ENCODE data around the gene TSSK2. TPM values are rescaled to one million over a fixed set of nuclear protein-coding genes. Genes with fewer than 3 reads are reported as not detected.

Gene TSSK2
- total and polyA plus RNA-seq, 2 of the 8 experiments (the other 6 are each of a cell fraction or from before 2014, with no cell fraction given) = not detected

DNA sequence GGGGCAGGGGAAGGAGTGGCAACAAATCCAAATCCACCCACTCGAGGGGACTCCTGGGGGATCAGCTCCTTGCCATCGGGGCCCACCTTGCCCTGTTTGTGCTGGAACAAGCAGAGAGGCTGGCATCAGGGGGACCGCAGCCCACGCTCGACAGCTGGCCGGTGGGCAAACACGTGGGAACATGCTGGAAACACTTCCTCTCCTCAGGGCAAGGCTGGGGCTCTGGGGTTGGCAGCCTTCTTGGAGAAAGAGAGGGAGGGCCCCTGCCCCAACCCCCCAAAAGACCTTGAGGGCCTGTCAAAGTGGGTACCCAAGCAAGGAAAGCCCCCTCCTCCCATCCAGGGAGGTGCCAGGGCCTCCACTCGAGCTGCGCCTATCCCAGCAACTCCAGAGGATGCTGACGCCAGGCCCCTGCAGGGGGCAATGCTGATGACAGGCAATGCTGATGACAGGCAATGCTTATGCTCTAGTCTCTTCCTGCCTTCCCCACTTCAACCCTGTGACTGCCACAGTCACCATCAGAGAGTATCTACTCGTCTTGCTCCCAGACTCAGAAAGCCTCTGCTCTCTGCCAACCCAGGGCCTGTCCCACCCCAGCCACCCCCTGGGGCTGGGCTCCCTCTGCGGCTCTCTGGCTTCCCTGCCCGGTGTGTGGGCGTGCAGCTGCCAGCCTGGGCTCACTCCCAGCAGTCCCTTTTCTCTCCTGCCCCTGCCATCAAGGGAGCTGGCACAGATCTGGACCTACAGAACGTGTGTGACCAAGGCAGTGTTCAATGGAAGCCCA, 7.3 kb downstream of the TSSK2 start:
- H3K56ac ChIP-seq (replicated peaks; ENCODE audit: insufficient read length, low read depth, low read length) = no peak overlapping the region
- no peak overlapping the region for H2AK5ac ChIP-seq (ENCODE audit: low read depth, low read length)
- no peak overlapping the region for H3K27ac ChIP-seq (ENCODE audit: low read depth, low read length)
- H3K9ac ChIP-seq (replicated peaks in 1 of 4; ENCODE audit: extremely low read depth in 1 of 4, low read depth in 3 of 4, low read length in 3 of 4) = no peak overlapping the region
- H4K20me1 ChIP-seq (replicated peaks in 1 of 2; ENCODE audit: control insufficient read depth in 1 of 2, insufficient read depth in 2 of 2, low read length in 2 of 2) = peaks cover 2 to 3% of the 10 kb centered on the region in 2 experiments
- H3K9me3 ChIP-seq (ENCODE audit: insufficient read depth in 2 of 2, low read depth in 1 of 2, low read length in 1 of 2) = no peaks in the 10 kb centered on the region
- FAIRE-seq (no peak), DNase-seq (ENCODE audit: low read depth in 1 of 2, low spot score in 2 of 2) (no peak)
- H3K4me3 ChIP-seq (ENCODE audit: extremely low read depth in 1 of 4, insufficient read depth in 2 of 4, low read depth in 3 of 4, low read length in 4 of 4) = no peak overlapping the region
- H3K36me3 ChIP-seq (ENCODE audit: control insufficient read depth in 2 of 4, insufficient read depth in 4 of 4, low read length in 3 of 4) = peaks cover 10 to 38% (median 32%) of the 10 kb centered on the region in 4 experiments; a peak in 6 of 8 replicates
- no peak overlapping the region for H2BK120ac ChIP-seq (replicated peaks; ENCODE audit: low read depth, low read length)
- H4K5ac ChIP-seq (ENCODE audit: insufficient read length, low read depth, low read length) = no peak overlapping the region
- no peak overlapping the region for H2AFZ ChIP-seq (ENCODE audit: low read length)
- no peak overlapping the region for H4K8ac ChIP-seq (ENCODE audit: extremely low read depth, insufficient read depth, low read length)
- 94% methylated on average over 15 of the region's 15 CpGs; no CpG with 5 or more reads in 1 of the 2 experiments for WGBS, 2 experiments (ENCODE audit: extremely low coverage in 1 of 2, insufficient coverage in 1 of 2, insufficient read length in 1 of 2, insufficient replicate concordance in 2 of 2, low coverage in 1 of 2, low lambda C conversion rate in 2 of 2, missing lambda C conversion rate in 1 of 2)
- H3K79me1 ChIP-seq (ENCODE audit: low read depth, low read length) = no peaks in the 10 kb centered on the region; the same call in 1 of the 2 replicates
- no peaks in the 10 kb centered on the region for H3K27me3 ChIP-seq (replicated peaks in 1 of 4; ENCODE audit: control insufficient read depth in 3 of 4, extremely low read depth in 1 of 4, insufficient read depth in 3 of 4, low read length in 3 of 4)
- H3K79me2 ChIP-seq (ENCODE audit: control insufficient read depth in 1 of 2, insufficient read depth in 2 of 2, low read length in 2 of 2) = peaks cover 0 to 3% of the 10 kb centered on the region in 2 experiments; a peak in 1 of 4 replicates
- CTCF ChIA-PET (ENCODE audit: partially characterized antibody) = interaction anchor here (1.0 to 2.0 kb wide), 2 partner anchors 12 to 20 kb away, joined by 3 to 6 read pairs; no protein-coding TSS in a partner anchor
- no peaks in the 10 kb centered on the region for H3K23me2 ChIP-seq (ENCODE audit: low read depth, low read length)
- no peak overlapping the region for H3K23ac ChIP-seq (ENCODE audit: insufficient read length)
- H4K91ac ChIP-seq (replicated peaks; ENCODE audit: insufficient read length, low read length) = no peak overlapping the region
- H3K4me2 ChIP-seq (ENCODE audit: insufficient read depth in 1 of 2, low read depth in 2 of 2, low read length in 2 of 2) = no peak overlapping the region
- no peak overlapping the region for H2BK5ac ChIP-seq (ENCODE audit: low read depth, low read length)
- H2BK15ac ChIP-seq (ENCODE audit: low read length) = no peak overlapping the region
- H3K4ac ChIP-seq (replicated peaks; ENCODE audit: insufficient read length, low read depth, low read length) = no peak overlapping the region
- H3K18ac ChIP-seq (ENCODE audit: extremely low read depth, low read length) = no peak overlapping the region
- no peak overlapping the region for H2BK12ac ChIP-seq (ENCODE audit: low read depth, low read length)
- TF ChIP-seq, protein P1, sequence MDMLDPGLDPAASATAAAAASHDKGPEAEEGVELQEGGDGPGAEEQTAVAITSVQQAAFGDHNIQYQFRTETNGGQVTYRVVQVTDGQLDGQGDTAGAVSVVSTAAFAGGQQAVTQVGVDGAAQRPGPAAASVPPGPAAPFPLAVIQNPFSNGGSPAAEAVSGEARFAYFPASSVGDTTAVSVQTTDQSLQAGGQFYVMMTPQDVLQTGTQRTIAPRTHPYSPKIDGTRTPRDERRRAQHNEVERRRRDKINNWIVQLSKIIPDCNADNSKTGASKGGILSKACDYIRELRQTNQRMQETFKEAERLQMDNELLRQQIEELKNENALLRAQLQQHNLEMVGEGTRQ (IDR thresholded peaks at IDR 0.05; ENCODE audit: low read length) = no peak
- TF ChIP-seq TBP (IDR thresholded peaks at IDR 0.05; ENCODE audit: low read depth, low read length) = no peak
- no peak for TF ChIP-seq RBBP5 (IDR thresholded peaks at IDR 0.05; ENCODE audit: borderline replicate concordance, low read depth, low read length)
- TF ChIP-seq, protein P2, sequence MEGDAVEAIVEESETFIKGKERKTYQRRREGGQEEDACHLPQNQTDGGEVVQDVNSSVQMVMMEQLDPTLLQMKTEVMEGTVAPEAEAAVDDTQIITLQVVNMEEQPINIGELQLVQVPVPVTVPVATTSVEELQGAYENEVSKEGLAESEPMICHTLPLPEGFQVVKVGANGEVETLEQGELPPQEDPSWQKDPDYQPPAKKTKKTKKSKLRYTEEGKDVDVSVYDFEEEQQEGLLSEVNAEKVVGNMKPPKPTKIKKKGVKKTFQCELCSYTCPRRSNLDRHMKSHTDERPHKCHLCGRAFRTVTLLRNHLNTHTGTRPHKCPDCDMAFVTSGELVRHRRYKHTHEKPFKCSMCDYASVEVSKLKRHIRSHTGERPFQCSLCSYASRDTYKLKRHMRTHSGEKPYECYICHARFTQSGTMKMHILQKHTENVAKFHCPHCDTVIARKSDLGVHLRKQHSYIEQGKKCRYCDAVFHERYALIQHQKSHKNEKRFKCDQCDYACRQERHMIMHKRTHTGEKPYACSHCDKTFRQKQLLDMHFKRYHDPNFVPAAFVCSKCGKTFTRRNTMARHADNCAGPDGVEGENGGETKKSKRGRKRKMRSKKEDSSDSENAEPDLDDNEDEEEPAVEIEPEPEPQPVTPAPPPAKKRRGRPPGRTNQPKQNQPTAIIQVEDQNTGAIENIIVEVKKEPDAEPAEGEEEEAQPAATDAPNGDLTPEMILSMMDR (IDR thresholded peaks at IDR 0.05; ENCODE audit: control extremely low read depth in 1 of 3, insufficient read depth in 1 of 3, low read depth in 1 of 3, low read length in 3 of 3) = no peak
- no peak for TF ChIP-seq SP1 (IDR thresholded peaks at IDR 0.05; ENCODE audit: low read depth, low read length)
- H3K14ac ChIP-seq (ENCODE audit: insufficient read length) = no peak overlapping the region
- H3K4me1 ChIP-seq (replicated peaks in 1 of 4; ENCODE audit: control insufficient read depth in 3 of 4, insufficient read depth in 4 of 4, low read length in 3 of 4) = no peaks in the 10 kb centered on the region
- POLR2A ChIA-PET (ENCODE audit: partially characterized antibody) = interaction anchor here (1.0 kb wide), 1 partner anchor 10 kb away, joined by 3 read pairs; no protein-coding TSS in a partner anchor
- H2BK20ac ChIP-seq (ENCODE audit: low read length) = no peak overlapping the region

All from H1 (cell line).